Measurements from ENCODE around the gene TMC5.

- no peak for TF ChIP-seq EZH2phosphoT487 (IDR thresholded peaks at IDR 0.05; ENCODE audit: unreplicated experiment)
- no peak for TF ChIP-seq CTCF (conservative IDR thresholded peaks at IDR 0.05; ENCODE audit: low read depth in 2 of 2)
- no peak for TF ChIP-seq POLR2AphosphoS5 (IDR thresholded peaks at IDR 0.05; ENCODE audit: low read depth)
- TF ChIP-seq, protein P1, sequence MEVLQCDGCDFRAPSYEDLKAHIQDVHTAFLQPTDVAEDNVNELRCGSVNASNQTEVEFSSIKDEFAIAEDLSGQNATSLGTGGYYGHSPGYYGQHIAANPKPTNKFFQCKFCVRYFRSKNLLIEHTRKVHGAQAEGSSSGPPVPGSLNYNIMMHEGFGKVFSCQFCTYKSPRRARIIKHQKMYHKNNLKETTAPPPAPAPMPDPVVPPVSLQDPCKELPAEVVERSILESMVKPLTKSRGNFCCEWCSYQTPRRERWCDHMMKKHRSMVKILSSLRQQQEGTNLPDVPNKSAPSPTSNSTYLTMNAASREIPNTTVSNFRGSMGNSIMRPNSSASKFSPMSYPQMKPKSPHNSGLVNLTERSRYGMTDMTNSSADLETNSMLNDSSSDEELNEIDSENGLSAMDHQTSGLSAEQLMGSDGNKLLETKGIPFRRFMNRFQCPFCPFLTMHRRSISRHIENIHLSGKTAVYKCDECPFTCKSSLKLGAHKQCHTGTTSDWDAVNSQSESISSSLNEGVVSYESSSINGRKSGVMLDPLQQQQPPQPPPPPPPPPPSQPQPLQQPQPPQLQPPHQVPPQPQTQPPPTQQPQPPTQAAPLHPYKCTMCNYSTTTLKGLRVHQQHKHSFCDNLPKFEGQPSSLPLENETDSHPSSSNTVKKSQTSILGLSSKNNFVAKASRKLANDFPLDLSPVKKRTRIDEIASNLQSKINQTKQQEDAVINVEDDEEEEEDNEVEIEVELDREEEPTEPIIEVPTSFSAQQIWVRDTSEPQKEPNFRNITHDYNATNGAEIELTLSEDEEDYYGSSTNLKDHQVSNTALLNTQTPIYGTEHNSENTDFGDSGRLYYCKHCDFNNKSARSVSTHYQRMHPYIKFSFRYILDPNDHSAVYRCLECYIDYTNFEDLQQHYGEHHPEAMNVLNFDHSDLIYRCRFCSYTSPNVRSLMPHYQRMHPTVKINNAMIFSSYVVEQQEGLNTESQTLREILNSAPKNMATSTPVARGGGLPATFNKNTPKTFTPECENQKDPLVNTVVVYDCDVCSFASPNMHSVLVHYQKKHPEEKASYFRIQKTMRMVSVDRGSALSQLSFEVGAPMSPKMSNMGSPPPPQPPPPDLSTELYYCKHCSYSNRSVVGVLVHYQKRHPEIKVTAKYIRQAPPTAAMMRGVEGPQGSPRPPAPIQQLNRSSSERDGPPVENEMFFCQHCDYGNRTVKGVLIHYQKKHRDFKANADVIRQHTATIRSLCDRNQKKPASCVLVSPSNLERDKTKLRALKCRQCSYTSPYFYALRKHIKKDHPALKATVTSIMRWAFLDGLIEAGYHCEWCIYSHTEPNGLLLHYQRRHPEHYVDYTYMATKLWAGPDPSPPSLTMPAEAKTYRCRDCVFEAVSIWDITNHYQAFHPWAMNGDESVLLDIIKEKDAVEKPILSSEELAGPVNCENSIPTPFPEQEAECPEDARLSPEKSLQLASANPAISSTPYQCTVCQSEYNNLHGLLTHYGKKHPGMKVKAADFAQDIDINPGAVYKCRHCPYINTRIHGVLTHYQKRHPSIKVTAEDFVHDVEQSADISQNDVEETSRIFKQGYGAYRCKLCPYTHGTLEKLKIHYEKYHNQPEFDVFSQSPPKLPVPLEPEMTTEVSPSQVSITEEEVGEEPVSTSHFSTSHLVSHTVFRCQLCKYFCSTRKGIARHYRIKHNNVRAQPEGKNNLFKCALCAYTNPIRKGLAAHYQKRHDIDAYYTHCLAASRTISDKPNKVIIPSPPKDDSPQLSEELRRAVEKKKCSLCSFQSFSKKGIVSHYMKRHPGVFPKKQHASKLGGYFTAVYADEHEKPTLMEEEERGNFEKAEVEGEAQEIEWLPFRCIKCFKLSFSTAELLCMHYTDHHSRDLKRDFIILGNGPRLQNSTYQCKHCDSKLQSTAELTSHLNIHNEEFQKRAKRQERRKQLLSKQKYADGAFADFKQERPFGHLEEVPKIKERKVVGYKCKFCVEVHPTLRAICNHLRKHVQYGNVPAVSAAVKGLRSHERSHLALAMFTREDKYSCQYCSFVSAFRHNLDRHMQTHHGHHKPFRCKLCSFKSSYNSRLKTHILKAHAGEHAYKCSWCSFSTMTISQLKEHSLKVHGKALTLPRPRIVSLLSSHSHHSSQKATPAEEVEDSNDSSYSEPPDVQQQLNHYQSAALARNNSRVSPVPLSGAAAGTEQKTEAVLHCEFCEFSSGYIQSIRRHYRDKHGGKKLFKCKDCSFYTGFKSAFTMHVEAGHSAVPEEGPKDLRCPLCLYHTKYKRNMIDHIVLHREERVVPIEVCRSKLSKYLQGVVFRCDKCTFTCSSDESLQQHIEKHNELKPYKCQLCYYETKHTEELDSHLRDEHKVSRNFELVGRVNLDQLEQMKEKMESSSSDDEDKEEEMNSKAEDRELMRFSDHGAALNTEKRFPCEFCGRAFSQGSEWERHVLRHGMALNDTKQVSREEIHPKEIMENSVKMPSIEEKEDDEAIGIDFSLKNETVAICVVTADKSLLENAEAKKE (CRISPR knock-in tag; IDR thresholded peaks at IDR 0.05): no peak
- TF ChIP-seq EZH2 (IDR thresholded peaks at IDR 0.05; ENCODE audit: low read depth, unreplicated experiment): no peak
- TF ChIP-seq, protein P2, sequence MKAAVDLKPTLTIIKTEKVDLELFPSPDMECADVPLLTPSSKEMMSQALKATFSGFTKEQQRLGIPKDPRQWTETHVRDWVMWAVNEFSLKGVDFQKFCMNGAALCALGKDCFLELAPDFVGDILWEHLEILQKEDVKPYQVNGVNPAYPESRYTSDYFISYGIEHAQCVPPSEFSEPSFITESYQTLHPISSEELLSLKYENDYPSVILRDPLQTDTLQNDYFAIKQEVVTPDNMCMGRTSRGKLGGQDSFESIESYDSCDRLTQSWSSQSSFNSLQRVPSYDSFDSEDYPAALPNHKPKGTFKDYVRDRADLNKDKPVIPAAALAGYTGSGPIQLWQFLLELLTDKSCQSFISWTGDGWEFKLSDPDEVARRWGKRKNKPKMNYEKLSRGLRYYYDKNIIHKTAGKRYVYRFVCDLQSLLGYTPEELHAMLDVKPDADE (IDR thresholded peaks at IDR 0.05): no peak
- TF ChIP-seq, protein P3, sequence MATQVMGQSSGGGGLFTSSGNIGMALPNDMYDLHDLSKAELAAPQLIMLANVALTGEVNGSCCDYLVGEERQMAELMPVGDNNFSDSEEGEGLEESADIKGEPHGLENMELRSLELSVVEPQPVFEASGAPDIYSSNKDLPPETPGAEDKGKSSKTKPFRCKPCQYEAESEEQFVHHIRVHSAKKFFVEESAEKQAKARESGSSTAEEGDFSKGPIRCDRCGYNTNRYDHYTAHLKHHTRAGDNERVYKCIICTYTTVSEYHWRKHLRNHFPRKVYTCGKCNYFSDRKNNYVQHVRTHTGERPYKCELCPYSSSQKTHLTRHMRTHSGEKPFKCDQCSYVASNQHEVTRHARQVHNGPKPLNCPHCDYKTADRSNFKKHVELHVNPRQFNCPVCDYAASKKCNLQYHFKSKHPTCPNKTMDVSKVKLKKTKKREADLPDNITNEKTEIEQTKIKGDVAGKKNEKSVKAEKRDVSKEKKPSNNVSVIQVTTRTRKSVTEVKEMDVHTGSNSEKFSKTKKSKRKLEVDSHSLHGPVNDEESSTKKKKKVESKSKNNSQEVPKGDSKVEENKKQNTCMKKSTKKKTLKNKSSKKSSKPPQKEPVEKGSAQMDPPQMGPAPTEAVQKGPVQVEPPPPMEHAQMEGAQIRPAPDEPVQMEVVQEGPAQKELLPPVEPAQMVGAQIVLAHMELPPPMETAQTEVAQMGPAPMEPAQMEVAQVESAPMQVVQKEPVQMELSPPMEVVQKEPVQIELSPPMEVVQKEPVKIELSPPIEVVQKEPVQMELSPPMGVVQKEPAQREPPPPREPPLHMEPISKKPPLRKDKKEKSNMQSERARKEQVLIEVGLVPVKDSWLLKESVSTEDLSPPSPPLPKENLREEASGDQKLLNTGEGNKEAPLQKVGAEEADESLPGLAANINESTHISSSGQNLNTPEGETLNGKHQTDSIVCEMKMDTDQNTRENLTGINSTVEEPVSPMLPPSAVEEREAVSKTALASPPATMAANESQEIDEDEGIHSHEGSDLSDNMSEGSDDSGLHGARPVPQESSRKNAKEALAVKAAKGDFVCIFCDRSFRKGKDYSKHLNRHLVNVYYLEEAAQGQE (IDR thresholded peaks at IDR 0.05; ENCODE audit: unreplicated experiment): no peak
- TF ChIP-seq JUNB (IDR thresholded peaks at IDR 0.05; ENCODE audit: unreplicated experiment): no peak
- no peak for TF ChIP-seq CREB1 (CRISPR knock-in tag; IDR thresholded peaks at IDR 0.05; ENCODE audit: low read depth)
Measured at GRCh38 chr16:19432429-19432828, 14.7 kb downstream of the TMC5 start.
